H9 (cell line): Measurements from ENCODE around the gene GPR21. TPM values are rescaled to one million over a fixed set of nuclear protein-coding genes. Genes with fewer than 3 reads are reported as not detected.

Experiments used
- DNase-seq: peaks from one replicate; pipeline ENCODE4 v3.0.0-alpha.2; 2017
- H2AFZ ChIP-seq: one replicate; pipeline ENCODE4 v1.6.1; 2013; ENCODE audit warnings: mild to moderate bottlenecking, low read length, control low read depth, moderate library complexity
- H2AK5ac ChIP-seq: 2 replicates; pipeline ENCODE4 v1.6.1; 2013; ENCODE audit warnings: low read length, control low read depth, mixed read lengths; ENCODE audit not compliant: insufficient read length
- H2BK120ac ChIP-seq: one replicate; pipeline ENCODE4 v1.6.1; 2013; ENCODE audit warnings: low read depth, mild to moderate bottlenecking, low read length, control low read depth, inconsistent platforms; ENCODE audit not compliant: poor library complexity, severe bottlenecking
- H2BK12ac ChIP-seq: 2 replicates; pipeline ENCODE4 v1.6.1; 2013; ENCODE audit warnings: low read length, control low read depth, mixed read lengths, low read depth; ENCODE audit not compliant: insufficient read length
- H2BK15ac ChIP-seq: 2 replicates; pipeline ENCODE4 v1.6.1; 2013; ENCODE audit warnings: low read depth, low read length, control low read depth
- H2BK20ac ChIP-seq: one replicate; pipeline ENCODE4 v1.6.1; 2013; ENCODE audit warnings: low read depth, mild to moderate bottlenecking, low read length, control low read depth, inconsistent platforms; ENCODE audit not compliant: poor library complexity, severe bottlenecking
- H2BK5ac ChIP-seq: 2 replicates; pipeline ENCODE4 v1.6.1; 2013; ENCODE audit warnings: low read length, control low read depth, mixed read lengths; ENCODE audit not compliant: insufficient read length
- H3K14ac ChIP-seq: 2 replicates; pipeline ENCODE4 v1.6.1; 2013; ENCODE audit warnings: low read length, control low read depth; ENCODE audit not compliant: insufficient read depth
- H3K18ac ChIP-seq: 2 replicates; pipeline ENCODE4 v1.6.1; 2013; ENCODE audit warnings: low read depth, mild to moderate bottlenecking, mixed read lengths, low read length, control low read depth; ENCODE audit not compliant: insufficient read length
- H3K23ac ChIP-seq: 2 replicates; pipeline ENCODE4 v1.6.1; 2013; ENCODE audit warnings: low read length, control low read depth, mixed read lengths, low read depth; ENCODE audit not compliant: insufficient read length
- H3K23me2 ChIP-seq: 2 replicates; pipeline ENCODE4 v1.6.1; 2013; ENCODE audit warnings: low read depth, mild to moderate bottlenecking, mixed read lengths, low read length, control low read depth; ENCODE audit not compliant: insufficient read length, poor library complexity, severe bottlenecking
- H3K27ac ChIP-seq: 2 replicates; pipeline ENCODE4 v1.5.1; 2013; ENCODE audit warnings: low read length, control low read depth, mixed read lengths, low read depth; ENCODE audit not compliant: insufficient read length
- H3K27me3 ChIP-seq: 2 replicates; pipeline ENCODE4 v1.6.1; 2013; ENCODE audit warnings: low read length, control low read depth, inconsistent platforms; ENCODE audit not compliant: insufficient read depth
- H3K4ac ChIP-seq: 2 replicates; pipeline ENCODE4 v1.6.1; 2013; ENCODE audit warnings: low read depth, mild to moderate bottlenecking, control low read depth, inconsistent platforms, low read length, moderate library complexity
- H3K4me1 ChIP-seq: 2 replicates; pipeline ENCODE4 v1.6.1; 2013; ENCODE audit warnings: low read length, control low read depth, inconsistent platforms; ENCODE audit not compliant: insufficient read depth
- H3K4me2 ChIP-seq: 2 replicates; pipeline ENCODE4 v1.6.1; 2013; ENCODE audit warnings: low read length, control low read depth, mixed read lengths; ENCODE audit not compliant: insufficient read length, insufficient read depth
- H3K56ac ChIP-seq: 2 replicates; pipeline ENCODE4 v1.6.1; 2013; ENCODE audit warnings: low read depth, mild to moderate bottlenecking, mixed read lengths, low read length, control low read depth; ENCODE audit not compliant: insufficient read length
- H3K79me1 ChIP-seq: 2 replicates; pipeline ENCODE4 v1.6.1; 2013; ENCODE audit warnings: low read depth, mild to moderate bottlenecking, moderate library complexity, low read length, control low read depth, inconsistent platforms; ENCODE audit not compliant: insufficient read depth, poor library complexity, severe bottlenecking
- H3K79me2 ChIP-seq: 2 replicates; pipeline ENCODE4 v1.6.1; 2013; ENCODE audit warnings: low read length, control low read depth, inconsistent platforms; ENCODE audit not compliant: insufficient read depth
- H3K9ac ChIP-seq: 2 replicates; pipeline ENCODE4 v1.6.1; 2013; ENCODE audit warnings: low read length, control low read depth, mixed read lengths; ENCODE audit not compliant: insufficient read length; ENCODE audit errors: extremely low read depth
- H3K9me3 ChIP-seq: one replicate; pipeline ENCODE4 v1.6.1; 2013; ENCODE audit warnings: low read depth, low read length, inconsistent platforms; ENCODE audit not compliant: control insufficient read depth
- H3T11ph ChIP-seq: one replicate; pipeline ENCODE4 v1.6.1; 2013; ENCODE audit warnings: mild to moderate bottlenecking, low read length, control low read depth, inconsistent platforms
- H4K20me1 ChIP-seq: one replicate; pipeline ENCODE4 v1.6.1; 2013; ENCODE audit not compliant: control insufficient read depth, insufficient read length, insufficient read depth
- H4K5ac ChIP-seq: 2 replicates; pipeline ENCODE4 v1.6.1; 2013; ENCODE audit warnings: low read depth, mild to moderate bottlenecking, mixed read lengths, low read length, control low read depth; ENCODE audit not compliant: insufficient read length
- H4K8ac ChIP-seq: replicated peaks from 2 replicates; pipeline ENCODE4 v1.6.1; 2013; ENCODE audit warnings: low read length, control low read depth, mixed read lengths, low read depth; ENCODE audit not compliant: insufficient read length
- H4K91ac ChIP-seq: 2 replicates; pipeline ENCODE4 v1.6.1; 2013; ENCODE audit warnings: low read depth, mild to moderate bottlenecking, moderate library complexity, mixed read lengths, low read length, control low read depth; ENCODE audit not compliant: insufficient read length
- H3K27ac Mint-ChIP-seq, 3 experiments: 2 replicates in 2 of 3; 3 replicates in 1 of 3; pipeline ENCODE4 v1.8.0; 2020 to 2021; ENCODE audit warnings: mixed read lengths in 3 of 3, mild to moderate bottlenecking in 1 of 3, moderate library complexity in 1 of 3
- H3K27me3 Mint-ChIP-seq: 2 replicates; pipeline ENCODE4 v1.8.0; 2021; ENCODE audit warnings: low read depth, mild to moderate bottlenecking, moderate library complexity, mixed read lengths
- H3K36me3 Mint-ChIP-seq, 3 experiments: 2 replicates in 2 of 3; 3 replicates in 1 of 3; pipeline ENCODE4 v1.8.0; 2020 to 2021; ENCODE audit warnings: low read depth in 3 of 3, mixed read lengths in 3 of 3; ENCODE audit not compliant: insufficient read depth in 1 of 3
- H3K4me1 Mint-ChIP-seq, 2 experiments: 2 replicates each; pipeline ENCODE4 v1.8.0; 2020; ENCODE audit warnings: mixed read lengths in 2 of 2
- H3K4me3 Mint-ChIP-seq, 2 experiments: 2 replicates in 1 of 2; 3 replicates in 1 of 2; pipeline ENCODE4 v1.8.0; 2020 to 2021; ENCODE audit warnings: mild to moderate bottlenecking in 2 of 2, mixed read lengths in 2 of 2, moderate library complexity in 1 of 2
- H3K9me3 Mint-ChIP-seq, 2 experiments: 2 replicates in 1 of 2; 3 replicates in 1 of 2; pipeline ENCODE4 v1.8.0; 2020; ENCODE audit warnings: mild to moderate bottlenecking in 2 of 2, mixed read lengths in 2 of 2, moderate library complexity in 1 of 2
- CTCF ChIP-seq: fragments of 200-600 bp; sonication (generic); conservative IDR thresholded peaks from 3 replicates; pipeline ENCODE4 v1.8.0; 2021; ENCODE audit warnings: antibody characterized with exemption, mild to moderate bottlenecking
- WGBS: extraction: QIAGEN DNeasy Blood & Tissue Kit; methylation state at CpG from one replicate; pipeline ENCODE4 v1.1.7; 2013; ENCODE audit warnings: missing lambda C conversion rate, low lambda C conversion rate, mixed read lengths; ENCODE audit not compliant: insufficient read length; ENCODE audit errors: extremely low coverage; 5-methylcytosine and 5-hydroxymethylcytosine counted together
- total RNA-seq: library from RNA; stranded (reverse); gene quantifications from 2 replicates; pipeline ENCODE4 v1.2.1, GENCODE V29; 2021

Gene GPR21
- total RNA-seq, 1 experiment from 2014 or later = 0.87 TPM

- no CpG with 5 or more reads among the region's 3 CpGs for WGBS
- TF ChIP-seq CTCF = no peak
Measured at GRCh38 chr9:123011380-123011779, 22.1 kb upstream of the GPR21 start.

More at GRCh38 chr9:123011380-123011779, 22.1 kb upstream of the GPR21 start:
- Histone ChIP-seq H4K5ac (no peak overlapping the region), H3K79me2 (no peaks in the 10 kb centered on the region), H2BK15ac (no peak overlapping the region), H2BK12ac (no peak overlapping the region), H3K18ac (no peak overlapping the region), H3K23ac (no peak overlapping the region), H2BK20ac (no peak overlapping the region), H3T11ph (no peak overlapping the region), H2BK5ac (no peak overlapping the region), H4K91ac (no peak overlapping the region), H2AFZ (no peak overlapping the region), H3K27me3 (no peaks in the 10 kb centered on the region), H3K79me1 (no peaks in the 10 kb centered on the region), H2AK5ac (no peak overlapping the region), H3K14ac (no peak overlapping the region), H3K4me1 (no peaks in the 10 kb centered on the region), H3K23me2 (no peaks in the 10 kb centered on the region), H4K8ac (no peak overlapping the region), H3K56ac (no peak overlapping the region), H3K9ac (no peak overlapping the region), H3K9me3 (no peaks in the 10 kb centered on the region), H3K27ac (no peak overlapping the region), H2BK120ac (no peak overlapping the region), H3K4ac (no peak overlapping the region), H3K4me2 (no peak overlapping the region), H4K20me1 (no peaks in the 10 kb centered on the region)
- Mint-ChIP-seq H3K4me3 (no peak overlapping the region), H3K36me3 (peaks cover 27 to 62% (median 44%) of the 10 kb centered on the region in 3 experiments), H3K9me3 (no peaks in the 10 kb centered on the region), H3K4me1 (no peaks in the 10 kb centered on the region), H3K27ac (no peak overlapping the region; a peak in 1 of 7 replicates), H3K27me3 (no peaks in the 10 kb centered on the region)
- no peak for DNase-seq
